Activated naive CD4-positive, alpha-beta T cell (primary cell): ENCODE results near the gene ANKRD11.
A peak's percentile ranks its signal among the peaks of the same experiment; 100 is the strongest.
"Not testable (repeated sequence)": the region's sequence is repeated elsewhere in the genome, so short reads cannot be mapped to it uniquely, and the experiment has no call there.

ENCODE experiments used
- DNase-seq, 4 experiments: peaks; one replicate each; lab custom pipeline; 2025; lab: John Stamatoyannopoulos, UW

ANKRD11 gene

GRCh38 chr16:89328412-89329400, 161.7 kb downstream of the ANKRD11 start:
- DNase-seq, result not testable (repeated sequence)

DNA sequence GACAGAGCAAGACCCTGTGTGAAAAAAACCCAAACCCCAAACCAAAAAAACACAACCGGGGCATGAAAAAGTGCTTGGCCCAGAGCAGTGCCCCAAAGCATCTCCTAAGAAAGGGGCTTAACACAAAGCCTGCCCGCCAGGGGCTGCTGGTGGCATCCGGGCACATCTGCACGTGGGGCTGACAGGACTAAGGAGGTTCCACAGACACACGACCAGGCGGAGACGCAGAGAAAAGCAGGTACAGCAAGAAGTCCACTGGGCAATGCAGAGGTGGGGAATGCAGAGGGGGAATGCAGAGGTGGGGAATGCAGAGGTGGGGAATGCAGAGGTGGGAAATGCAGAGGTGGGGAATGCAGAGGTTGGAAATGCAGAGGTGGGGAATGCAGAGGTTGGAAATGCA, 163.6 kb downstream of the ANKRD11 start:
- no peak for DNase-seq

DNA sequence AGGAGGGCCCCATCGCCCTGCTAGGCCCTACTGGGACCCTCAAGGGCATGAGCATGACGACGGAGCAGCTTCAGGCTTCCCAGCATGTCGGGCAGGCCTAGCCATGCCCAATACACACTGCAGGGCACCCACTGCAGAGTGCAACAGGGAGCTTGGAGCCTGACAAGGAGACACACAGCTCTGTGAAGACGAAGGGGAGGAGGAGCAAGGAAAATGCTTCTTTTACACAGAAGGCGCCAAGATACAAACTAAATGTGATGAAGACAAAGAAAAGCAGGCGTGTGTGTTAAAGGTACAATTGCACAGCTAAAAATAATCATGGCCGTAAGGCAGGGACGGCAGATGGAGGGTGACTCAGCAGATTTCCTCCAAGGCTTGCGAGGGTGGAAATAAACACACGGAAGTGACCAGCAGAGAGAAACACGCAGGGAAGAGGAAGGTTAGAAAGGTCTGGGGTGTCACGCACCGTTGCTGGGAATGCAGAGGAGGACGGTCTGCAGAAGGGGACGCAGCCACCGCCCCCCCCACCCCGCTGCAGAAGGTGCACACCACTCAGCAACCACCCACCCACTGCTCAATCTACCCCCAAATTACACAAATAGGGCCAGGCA, 164.4 kb downstream of the ANKRD11 start:
- no peak for DNase-seq

DNA sequence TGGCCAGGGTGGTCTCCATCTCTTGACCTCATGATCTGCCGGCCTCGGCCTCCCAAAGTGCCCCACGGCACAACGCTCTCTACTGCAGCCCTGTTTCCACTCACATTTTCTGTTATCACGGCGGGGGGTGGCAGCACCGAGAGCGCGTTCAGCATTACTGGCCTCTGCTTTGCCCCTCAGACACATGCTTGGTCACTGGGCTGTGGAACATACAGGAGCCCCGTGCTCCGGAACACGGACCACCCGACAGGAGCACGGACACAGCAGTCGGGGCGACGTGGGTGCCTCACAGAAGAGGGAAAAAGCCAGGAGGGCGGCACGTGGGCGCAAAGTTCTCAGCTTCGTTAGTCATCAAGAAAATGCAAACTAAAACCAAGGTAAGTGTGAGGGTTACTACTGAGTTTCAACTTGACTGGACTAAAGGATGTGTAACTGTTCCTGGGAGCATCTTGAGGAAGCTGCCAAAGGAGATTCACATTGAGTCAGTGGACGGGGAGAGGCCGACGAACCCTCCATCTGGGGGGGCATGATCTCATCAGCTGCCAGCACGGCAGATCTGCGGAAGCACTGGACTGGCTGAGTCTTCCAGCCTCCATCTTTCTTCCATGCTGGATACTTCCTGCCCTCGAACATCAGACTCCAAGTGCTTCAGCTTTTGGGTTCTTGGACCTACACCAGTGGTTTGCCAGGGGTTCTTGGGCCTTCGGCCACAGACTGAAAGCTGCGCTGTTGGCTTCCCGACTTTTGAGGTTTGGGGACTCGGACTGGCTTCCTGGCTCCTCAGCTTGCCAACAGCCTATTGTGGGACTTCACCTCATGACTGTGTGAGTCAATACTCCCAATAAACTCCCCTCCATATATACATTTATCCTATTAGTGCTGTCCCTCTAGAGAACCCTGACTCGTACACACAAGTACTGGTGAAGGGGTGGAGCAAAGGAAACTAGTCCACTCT, 166.0 kb downstream of the ANKRD11 start:
- no peak for DNase-seq

DNA sequence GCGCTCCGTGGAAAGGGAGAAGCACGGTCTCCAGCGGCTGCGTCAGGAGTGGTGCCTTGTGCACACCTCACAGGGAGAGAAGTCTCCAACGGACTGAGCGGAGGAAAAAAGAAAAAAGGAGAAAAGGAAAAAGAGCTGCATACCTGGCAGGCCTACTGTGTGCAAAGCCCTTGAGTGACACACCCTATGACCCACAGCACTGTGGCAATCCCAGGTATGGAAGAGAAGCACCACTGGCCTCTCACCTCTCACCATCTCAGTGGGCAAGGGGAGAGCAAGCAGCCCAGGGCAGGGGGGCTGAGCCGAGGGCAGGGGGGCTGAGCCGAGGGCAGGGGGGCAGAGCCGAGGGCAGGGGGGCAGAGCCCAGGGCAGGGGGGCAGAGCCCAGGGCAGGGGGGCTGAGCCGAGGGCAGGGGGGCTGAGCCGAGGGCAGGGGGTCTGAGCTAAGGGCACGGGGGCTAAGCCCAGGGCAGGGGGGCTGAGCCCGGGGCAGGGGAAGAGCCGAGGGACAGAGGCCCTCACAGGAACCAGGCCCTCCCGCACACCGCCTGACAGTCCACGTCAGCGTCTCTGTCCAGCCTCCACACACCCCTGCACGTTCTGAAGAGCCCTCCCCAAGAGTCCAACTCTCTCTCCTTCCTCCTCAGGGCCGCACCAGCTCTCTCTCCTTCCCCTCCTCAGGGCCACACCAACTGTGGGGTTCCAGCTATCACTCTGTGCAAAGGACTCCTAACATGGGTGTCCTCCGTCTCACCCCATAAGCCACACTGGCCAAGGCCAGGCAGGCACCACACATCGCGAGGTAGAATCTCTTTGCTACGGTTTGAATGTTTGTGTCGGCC, 167.0 kb downstream of the ANKRD11 start:
- no peak for DNase-seq

GRCh38 chr16:89322321-89323119, 167.8 kb downstream of the ANKRD11 start:
- DNase-seq, result no peak

DNA sequence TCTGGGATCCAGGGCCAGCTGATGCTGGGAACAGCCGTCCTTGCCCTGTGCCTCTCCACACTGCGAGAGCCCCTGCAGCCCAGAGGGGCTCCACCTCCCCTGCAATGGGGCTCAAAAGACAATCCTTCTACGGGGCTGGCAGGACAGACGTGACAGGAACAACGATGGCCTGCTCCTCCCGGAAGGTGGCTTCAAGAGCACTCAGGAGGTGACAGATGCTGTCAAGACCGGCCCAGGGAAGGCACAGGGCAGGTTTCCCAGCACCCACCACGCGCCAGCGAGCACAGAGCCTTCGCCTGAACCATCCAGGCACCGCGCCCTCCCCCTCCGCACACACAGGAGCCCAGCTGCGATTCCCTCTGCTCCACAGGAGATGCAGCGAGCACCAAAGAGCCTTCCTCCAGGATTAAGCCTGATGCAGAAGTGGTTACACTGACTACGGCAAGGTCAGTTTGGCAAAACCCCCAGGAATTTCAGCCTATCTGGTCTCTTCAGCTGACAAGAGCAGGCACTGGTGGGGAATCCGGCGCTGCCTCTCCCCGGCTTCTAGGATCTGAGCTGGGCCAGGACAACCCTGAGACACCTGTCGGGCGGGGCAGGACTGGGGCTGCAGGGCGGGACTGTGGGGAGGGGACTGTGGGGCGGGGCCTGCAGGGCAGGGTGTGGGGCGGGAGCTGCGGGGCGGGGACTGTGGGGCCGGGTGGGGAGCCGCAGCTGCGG, 169.4 kb downstream of the ANKRD11 start:
- DNase-seq, result no peak

DNA sequence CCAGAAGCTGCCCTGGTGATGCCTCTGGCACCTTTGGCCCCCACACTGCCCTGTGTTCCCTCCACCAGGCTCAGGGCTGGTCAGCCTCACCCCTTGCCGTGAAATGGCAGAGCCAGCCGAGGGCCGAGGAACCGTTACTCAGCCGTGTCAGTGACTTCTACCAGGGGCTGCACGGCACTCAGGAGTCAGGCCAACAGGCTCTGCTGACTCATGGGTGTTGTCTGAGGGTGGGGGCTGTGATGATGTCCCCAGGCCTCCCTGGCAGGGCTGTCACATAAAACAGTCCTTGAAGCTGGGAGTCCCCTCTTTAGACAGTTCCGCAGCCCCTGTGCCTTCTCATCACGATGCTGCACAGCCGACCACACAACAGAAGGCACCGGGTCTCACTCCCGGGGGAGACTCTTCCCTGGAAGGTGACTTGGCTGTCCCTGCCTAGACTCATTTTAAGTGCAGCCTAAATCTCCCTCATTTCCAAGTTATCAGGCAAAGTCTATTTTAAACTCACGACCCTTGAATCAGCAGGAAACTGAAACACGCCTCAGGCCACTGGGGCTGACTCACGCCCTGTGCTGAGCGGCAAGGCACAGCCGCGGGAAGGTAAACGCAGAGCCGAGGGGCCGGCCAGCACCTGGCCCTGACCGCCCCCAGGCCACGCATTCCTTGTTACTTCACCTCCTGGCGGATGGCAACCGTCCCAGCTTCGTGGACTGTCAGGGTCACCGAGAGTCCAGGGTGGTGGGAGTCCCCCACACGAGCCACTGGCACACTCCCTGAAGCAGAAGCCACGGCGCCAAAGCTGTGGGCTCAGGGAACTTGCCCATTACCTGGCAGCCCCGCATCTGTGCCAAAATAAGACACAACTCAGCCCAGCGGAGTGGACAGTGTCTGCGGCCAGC, 170.2 kb downstream of the ANKRD11 start:
- DNase-seq, result no peak

- DNase-seq, result no peak
Measured at GRCh38 chr16:89319631-89319885, 170.8 kb downstream of the ANKRD11 start.

DNA sequence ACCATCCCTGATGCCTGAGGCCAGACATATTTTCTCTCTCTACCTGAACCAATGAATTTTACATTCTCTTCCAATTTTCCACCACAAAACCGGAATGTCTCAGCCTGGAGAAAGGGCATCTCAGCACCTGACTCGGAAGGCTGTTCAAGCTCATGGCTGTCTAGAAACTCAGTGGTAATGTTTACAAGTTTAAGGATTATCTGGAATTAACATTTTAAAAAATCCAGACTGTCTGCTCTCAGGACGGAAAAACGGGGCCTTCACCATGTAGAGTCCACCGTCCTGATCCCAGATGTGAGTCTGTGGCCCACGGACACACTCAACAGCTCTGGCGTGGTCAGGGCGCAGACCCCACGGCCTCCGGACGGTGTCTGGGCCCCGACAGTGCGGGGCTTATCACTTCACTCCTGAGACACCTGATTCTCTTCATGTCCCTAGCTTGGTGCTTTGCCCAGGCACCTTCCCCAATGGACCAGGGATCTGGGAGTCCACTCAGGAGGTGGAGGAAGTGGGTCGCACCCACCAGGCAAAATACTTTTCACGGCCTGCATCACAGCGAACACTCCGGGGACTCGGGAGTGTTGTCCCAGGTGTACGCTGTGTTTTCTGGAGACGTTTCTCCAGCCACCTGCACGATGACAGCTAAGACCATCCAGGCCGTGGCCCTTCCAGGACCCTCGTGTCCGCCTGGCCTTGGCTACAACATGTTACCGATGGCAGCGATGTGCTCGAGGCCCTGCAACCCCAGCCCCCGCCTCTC, 171.3 kb downstream of the ANKRD11 start:
- DNase-seq, result no peak

GRCh38 chr16:89318430-89318758, 172.0 kb downstream of the ANKRD11 start:
- no peak for DNase-seq

DNA sequence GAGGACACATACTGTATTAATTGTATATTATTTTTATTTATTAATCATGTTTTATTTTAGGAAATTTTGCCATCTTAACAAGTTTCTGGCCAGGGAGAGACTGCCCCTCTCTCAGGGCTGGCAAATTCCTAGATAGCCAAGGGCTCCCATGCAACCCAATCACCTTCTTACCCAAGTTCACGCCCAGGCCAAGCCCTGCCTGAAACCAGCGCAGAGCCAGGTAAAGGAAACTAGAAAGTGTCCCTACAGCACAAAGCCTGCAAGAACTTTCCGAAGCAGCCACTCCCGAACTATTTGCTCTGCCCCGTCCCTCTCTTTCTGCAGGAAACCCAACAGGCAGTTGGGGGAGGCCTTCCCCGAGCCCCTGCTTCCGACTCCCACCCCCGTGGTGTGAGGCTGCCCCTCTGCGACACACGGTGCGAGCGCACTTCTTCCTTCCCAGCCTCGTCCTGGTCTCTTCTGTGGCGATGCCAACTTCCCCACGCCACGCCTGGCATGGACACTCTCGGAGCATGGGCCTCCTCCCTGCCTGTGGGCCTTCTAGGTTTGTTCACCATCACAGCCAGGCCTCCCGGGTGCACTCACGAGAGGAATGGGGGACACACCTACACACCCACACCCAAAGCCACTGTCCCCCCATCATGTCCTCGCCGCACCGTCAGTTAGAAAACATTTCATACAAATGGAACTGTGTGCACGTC, 172.5 kb downstream of the ANKRD11 start:
- no peak for DNase-seq

DNA sequence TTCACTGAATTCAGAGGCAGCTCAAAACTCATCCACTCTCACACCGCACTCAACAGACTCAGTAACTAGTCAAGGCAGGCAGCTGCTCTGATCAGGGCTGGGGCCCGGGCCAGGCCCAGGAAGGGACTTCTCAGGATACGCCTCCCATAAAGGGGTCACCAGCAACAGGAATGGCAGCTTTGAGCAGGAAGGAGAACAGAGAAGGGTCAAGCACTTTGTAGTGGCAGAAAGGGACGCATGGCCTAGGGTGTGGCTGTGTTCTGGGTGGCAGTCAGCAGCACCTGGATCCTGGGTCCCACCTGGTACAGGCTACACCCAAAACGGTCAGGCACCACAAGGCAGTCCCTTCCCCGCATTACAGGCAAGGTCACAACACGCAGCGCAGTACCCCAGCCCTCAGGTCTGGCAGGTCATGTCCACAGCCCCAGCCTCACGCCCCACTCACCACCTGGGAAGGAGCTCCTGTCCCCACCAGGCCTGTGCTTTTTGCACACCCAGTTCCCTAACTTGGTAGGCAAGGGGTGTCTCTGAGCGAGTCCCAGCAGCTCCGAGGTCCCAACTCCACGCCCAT, 173.2 kb downstream of the ANKRD11 start:
- DNase-seq, result no peak

DNA sequence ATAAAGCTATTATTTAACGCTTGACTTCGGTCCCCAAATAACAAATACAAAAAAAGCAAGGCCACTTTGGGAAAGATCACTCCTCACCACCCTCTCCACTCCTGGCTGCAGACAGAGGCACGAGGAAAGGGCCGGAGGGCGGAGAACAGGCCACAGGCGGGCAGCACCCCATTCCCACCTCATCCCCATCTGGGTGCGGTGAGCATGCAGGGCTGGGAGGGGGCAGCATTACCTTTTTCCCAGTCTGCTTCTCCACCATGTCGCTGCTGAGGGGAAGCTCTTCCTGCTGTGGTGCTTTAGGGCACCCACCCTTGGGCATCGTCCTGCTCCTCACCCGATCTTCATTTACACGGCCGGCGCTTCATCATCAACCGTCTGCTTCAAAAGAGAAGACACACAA, 173.7 kb downstream of the ANKRD11 start:
- DNase-seq, result no peak

- peak in 3 of 4 experiments; percentile 32 to 62 (median 61) for DNase-seq
Measured at GRCh38 chr16:89315791-89316581, 174.4 kb downstream of the ANKRD11 start.

GRCh38 chr16:89315271-89315670, 175.1 kb downstream of the ANKRD11 start:
- DNase-seq, result no peak

- DNase-seq, result no peak
Measured at GRCh38 chr16:89314854-89315253, 175.5 kb downstream of the ANKRD11 start.
